Body of pancreas (tissue), 4 donors: ENCODE measurements around the gene OSBPL6.

Experiments
- CTCF ChIP-seq, 7 experiments: fragments of 450-650 bp in 4 of 7; fragments of 200-600 bp in 3 of 7; sonication (generic) in 3 of 7; IDR thresholded peaks; one replicate each; pipeline ENCODE4 v1.5.1; 2016 to 2019; ENCODE audit warnings: antibody characterized with exemption in 7 of 7
- POLR2A ChIP-seq, 3 donors: fragments of 450-650 bp; IDR thresholded peaks; one replicate each; pipeline ENCODE4 v1.6.1; 2016; ENCODE audit warnings: antibody characterized with exemption in 3 of 3, mild to moderate bottlenecking in 2 of 3

- TF ChIP-seq CTCF (IDR thresholded peaks at IDR 0.05): peak in 6 of 7 experiments; percentile 6 to 37 (median 26)
- TF ChIP-seq POLR2A (IDR thresholded peaks at IDR 0.05): no peak
Observed at GRCh38 chr2:178208817-178209216, 14.5 kb downstream of the OSBPL6 start.
